HL-60/S4 (cell line): ENCODE results near the gene HECA.

ENCODE experiments used
- in situ Hi-C: fragments of 300-500 bp; cut with MboI; formaldehyde crosslinking; loops from 2 replicates; pipeline ENCODE4 v1.14.3; 2022; ENCODE audit warnings: low sequenced_read_pairs

HECA gene

DNA sequence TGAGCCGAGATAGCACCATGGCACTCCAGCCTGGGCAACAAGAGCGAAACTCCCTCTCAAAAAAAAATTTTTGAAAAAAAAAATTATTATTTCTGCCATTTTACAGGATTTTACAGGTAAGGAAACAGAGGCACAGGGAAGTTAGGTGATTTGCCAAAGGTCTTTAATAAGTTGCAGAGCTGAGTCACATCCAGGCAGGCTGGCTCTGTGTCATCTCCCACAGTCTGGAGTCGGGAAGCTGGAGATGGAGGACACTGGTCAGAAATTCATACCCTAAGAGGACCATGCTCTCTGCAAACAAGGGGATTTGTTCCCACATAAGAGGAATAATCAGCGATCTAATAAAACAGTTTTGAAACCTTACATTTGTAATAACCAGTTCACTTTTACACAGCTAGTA lies 24.1 kb downstream of the HECA start:
- in situ Hi-C loops, result no loop called here

GRCh38 chr6:139161169-139161568 lies 26.3 kb downstream of the HECA start:
- in situ Hi-C loops, result no loop called here

DNA sequence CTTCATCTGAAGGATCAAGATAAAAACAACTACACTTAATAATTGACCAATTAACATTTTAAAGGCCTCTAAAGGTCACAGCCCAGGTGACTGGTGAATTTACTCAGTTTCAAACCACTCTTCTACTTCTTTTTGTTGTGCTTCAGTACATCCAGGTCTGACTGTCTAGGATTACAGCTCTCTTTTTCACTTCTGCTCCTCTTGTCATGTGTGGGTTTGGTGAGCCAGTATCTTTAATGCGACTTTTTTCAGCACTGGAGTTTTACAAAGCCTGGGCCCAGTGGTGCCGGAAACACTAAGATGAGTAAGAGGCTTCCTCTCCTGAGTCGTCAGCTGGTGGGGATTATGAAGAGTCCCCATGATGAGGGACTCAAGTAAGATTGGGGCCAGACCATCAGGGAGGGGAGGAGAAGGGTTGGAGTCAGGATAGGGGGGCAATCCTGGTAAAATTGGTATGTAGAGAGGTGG lies 27.0 kb downstream of the HECA start:
- in situ Hi-C loops, result no loop called here

- in situ Hi-C loops, result no loop called here
These were observed 29.1 kb downstream of the HECA start for GRCh38 chr6:139164001-139164400.

GRCh38 chr6:139165324-139165723 lies 30.4 kb downstream of the HECA start:
- in situ Hi-C loops, result no loop called here

DNA sequence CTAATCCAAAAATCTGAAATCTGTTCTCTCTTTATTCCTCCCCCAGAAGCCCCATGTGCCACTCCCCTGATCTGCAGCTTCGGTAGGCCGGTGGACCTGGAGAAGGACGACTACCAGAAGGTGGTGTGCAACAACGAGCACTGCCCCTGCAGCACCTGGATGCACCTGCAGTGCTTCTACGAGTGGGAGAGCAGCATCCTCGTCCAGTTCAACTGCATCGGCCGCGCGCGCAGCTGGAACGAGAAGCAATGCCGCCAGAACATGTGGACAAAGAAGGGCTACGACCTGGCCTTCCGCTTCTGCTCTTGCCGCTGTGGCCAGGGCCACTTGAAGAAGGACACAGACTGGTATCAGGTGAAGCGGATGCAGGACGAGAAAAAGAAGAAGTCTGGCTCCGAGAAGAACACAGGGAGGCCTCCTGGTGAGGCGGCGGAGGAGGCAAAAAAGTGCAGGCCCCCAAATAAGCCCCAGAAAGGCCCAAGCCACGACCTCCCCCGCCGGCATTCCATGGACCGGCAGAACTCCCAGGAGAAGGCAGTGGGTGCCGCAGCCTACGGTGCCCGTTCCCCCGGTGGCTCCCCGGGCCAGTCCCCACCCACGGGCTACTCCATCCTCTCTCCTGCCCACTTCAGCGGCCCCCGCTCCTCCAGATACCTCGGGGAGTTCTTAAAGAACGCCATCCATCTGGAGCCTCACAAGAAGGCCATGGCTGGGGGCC lies 31.5 kb downstream of the HECA start:
- in situ Hi-C loops, result no loop called here

DNA sequence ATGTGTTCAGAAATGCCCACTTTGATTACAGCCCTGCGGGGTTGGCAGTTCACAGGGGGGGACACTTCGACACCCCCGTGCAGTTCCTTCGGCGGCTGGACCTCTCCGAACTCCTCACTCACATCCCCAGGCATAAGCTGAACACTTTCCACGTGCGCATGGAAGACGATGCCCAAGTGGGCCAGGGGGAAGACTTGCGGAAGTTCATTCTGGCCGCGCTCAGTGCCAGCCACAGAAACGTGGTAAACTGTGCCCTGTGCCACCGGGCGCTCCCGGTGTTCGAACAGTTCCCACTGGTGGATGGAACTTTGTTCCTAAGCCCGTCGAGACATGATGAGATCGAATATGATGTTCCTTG lies 32.1 kb downstream of the HECA start:
- in situ Hi-C loops, result no loop called here

DNA sequence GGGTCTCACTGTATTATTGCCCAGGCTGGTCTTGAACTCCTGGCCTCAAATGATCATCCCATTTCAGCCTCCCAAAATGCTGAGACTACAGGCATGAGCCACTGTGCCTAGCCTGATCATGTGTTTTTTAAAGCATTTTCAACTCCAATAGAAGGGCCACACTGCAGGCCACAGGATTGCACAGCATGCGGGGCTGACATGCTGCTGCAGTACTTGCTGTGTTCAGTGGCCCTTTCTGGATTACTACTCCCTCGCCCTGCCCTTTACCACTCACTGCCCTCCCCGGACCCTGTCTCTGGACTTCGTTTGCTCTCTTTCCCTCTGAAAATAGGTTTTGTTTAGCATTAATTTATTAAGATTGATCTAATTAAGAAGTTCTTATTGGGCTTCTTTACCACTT lies 37.3 kb downstream of the HECA start:
- in situ Hi-C loops, result no loop called here

GRCh38 chr6:139172567-139172966 lies 37.7 kb downstream of the HECA start:
- in situ Hi-C loops, result no loop called here

- in situ Hi-C loops, result no loop called here
These were observed 38.3 kb downstream of the HECA start for GRCh38 chr6:139173172-139173571.

DNA sequence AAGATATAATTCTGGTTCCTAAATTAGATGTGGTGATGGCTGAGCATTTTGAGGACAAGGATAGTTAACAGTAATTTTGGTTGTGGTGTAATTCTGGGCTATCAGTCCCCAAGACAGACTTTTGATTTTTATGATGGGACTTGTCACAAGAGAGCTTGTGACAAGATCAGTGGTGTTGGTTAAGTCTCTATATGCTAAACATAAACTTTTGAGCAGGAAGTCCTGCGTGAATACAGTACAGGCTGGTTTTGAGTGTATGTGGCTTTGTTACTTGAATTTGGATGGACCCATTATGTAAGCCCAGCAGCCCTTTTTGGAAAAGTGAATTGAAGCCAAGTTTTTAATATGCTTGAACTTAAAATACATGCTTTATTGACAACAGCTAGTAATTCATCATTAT lies 38.9 kb downstream of the HECA start:
- in situ Hi-C loops, result no loop called here

DNA sequence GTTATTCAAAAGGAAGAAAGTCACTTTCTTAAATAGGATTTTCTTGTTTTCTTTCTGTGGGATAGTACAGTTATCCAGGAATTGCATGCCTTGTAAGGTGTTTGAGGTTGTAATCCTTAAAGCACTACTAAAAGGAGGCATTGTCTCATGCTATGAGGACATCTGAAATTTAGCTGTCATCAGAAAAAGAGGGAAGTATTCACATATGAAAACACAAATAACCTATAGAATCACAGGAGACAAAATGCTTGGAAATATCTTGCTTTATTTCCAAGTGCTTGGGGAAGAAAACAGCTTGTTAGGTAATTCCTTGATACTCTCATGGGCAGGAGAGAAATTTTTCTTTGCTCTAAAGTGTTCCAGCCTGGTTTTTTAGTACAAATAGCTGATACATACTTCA lies 40.1 kb downstream of the HECA start:
- in situ Hi-C loops, result no loop called here

- in situ Hi-C loops, result no loop called here
These were observed 40.6 kb downstream of the HECA start for GRCh38 chr6:139175389-139175948.

DNA sequence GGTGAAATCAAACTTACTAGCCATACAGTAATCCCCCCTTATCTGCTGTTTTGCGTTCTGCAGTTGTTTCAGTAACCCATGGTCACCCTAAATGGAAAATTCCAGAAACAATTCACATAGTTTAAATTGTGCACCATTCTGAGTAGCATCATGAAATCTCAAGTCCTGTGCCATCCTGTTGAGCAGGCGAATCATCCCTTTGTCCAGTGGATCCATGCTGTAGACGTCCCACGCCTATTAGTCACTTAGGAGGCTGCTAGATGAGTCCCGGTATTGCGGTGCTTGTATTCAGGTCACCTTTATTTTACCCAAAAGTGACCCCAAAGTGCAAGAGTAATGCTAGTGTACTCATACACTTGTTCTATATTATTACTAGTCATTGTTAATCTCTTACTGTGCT lies 46.4 kb downstream of the HECA start:
- in situ Hi-C loops, result no loop called here

DNA sequence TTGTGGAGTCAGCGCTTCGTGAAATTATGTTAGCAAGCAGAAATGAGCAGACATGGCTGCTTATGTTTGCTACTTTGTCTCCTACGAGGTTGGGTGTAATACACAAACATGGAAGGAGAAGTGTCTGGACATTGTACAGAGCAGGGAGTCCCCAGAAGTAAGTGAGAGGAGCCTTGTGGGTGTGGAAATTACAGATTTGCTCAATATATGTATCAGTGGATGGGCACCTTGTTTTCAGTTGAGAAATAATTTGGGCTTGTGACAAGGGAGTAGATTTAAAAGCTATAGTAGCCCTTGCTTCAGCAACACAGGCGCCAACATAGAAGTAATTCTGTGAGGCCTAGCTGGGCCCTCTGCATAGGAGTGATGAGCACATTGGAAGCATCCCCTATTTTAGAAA lies 49.2 kb downstream of the HECA start:
- in situ Hi-C loops, result no loop called here

DNA sequence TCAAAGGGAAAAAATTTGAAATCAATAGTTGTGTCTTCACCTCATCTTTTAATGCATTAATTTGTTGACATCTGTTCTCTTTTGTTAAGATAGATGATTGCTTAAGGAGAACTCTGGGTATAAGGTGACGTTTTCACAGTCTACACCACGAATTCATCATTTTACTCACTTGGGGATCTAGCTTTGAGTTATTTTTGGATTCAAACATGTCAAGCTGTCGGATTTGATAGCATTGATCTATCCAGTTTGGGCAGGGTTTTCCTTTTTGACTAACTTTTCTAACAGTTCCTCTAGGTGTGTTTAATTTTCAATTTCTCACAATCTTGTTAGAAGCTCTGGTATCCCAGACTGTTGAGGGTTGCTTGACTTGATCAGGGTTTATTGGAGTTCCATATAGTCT lies 49.6 kb downstream of the HECA start:
- in situ Hi-C loops, result no loop called here

- in situ Hi-C loops, result no loop called here
These were observed 51.4 kb downstream of the HECA start for GRCh38 chr6:139186242-139186641.

DNA sequence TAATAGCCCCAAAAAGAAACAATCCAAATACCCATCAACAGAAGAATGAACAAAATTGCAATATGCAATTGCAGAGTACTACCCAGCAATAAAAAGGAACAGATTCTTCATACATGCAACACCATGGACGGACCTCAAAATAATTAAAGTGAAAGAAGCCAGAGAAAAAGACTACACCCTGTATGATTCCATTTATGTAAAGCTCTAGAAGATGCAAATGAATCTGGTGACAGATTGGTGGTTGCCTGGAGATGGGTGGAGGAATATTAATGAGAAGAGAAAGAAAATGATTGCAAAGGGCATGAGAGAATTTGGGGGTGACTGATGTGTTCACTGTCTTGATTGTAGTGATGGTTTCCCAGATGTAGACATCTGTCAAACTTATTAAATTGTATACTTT lies 51.8 kb downstream of the HECA start:
- in situ Hi-C loops, result no loop called here

- in situ Hi-C loops, result no loop called here
These were observed 52.6 kb downstream of the HECA start for GRCh38 chr6:139187489-139187888.

GRCh38 chr6:139189665-139190064 lies 54.8 kb downstream of the HECA start:
- in situ Hi-C loops, result no loop called here

DNA sequence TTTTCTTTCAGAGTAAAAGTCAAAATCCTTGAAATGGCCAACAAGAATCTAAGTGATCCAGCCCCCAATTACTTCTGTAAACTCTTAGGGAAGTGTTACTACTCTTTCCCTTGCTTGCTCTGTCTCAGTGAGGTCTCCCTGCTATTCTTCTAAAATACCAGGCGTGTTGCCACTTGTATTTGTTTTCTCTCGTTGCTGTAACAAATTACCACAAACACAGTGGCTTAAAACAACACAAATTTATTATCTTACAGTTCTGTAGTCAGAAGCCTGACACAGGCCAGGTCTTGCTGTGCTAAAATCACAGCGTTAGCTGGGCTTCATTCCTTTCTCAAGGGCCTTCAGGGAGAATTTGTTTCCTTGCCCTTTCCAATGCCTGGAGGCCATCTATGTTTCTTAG lies 59.9 kb downstream of the HECA start:
- in situ Hi-C loops, result no loop called here

- in situ Hi-C loops, result no loop called here
These were observed 63.8 kb downstream of the HECA start for GRCh38 chr6:139198529-139199288.
